ENCODE results near the gene ADARB2.

Gene ADARB2

GRCh38 chr10:1672001-1672781 is 65.1 kb downstream of the ADARB2 start:
- Histone ChIP-seq H3K9me3 (no peaks in the 10 kb centered on the region), H3K27ac (no peak overlapping the region)

GRCh38 chr10:1671366-1672000 is 65.8 kb downstream of the ADARB2 start:
- no peaks in the 10 kb centered on the region for H3K27me3 ChIP-seq
- H3K36me3 ChIP-seq = no peaks in the 10 kb centered on the region
- TF ChIP-seq CTCF (IDR thresholded peaks at IDR 0.05) = no peak
- H3K4me3 ChIP-seq (ENCODE audit: low read depth in 1 of 2, low read length in 1 of 2) = no peak overlapping the region
- no peaks in the 10 kb centered on the region for H3K9me3 ChIP-seq
- no peaks in the 10 kb centered on the region for H3K4me1 ChIP-seq (ENCODE audit: control insufficient read depth in 1 of 2, insufficient read depth in 1 of 2, low read depth in 1 of 2, low read length in 1 of 2)
- H3K27ac ChIP-seq = no peak overlapping the region

More at GRCh38 chr10:1672001-1672781, 65.1 kb downstream of the ADARB2 start:
- Histone ChIP-seq H3K36me3 (no peaks in the 10 kb centered on the region), H3K4me3 (ENCODE audit: low read depth in 1 of 2, low read length in 1 of 2) (no peak overlapping the region), H3K4me1 (ENCODE audit: control insufficient read depth in 1 of 2, insufficient read depth in 1 of 2, low read depth in 1 of 2, low read length in 1 of 2) (no peaks in the 10 kb centered on the region), H3K27me3 (no peaks in the 10 kb centered on the region)
- no peak for TF ChIP-seq CTCF (IDR thresholded peaks at IDR 0.05)

GRCh38 chr10:1670541-1671365 is 66.6 kb downstream of the ADARB2 start:
- Histone ChIP-seq H3K36me3 (no peaks in the 10 kb centered on the region), H3K4me3 (ENCODE audit: low read depth in 1 of 2, low read length in 1 of 2) (no peak overlapping the region), H3K4me1 (ENCODE audit: control insufficient read depth in 1 of 2, insufficient read depth in 1 of 2, low read depth in 1 of 2, low read length in 1 of 2) (no peaks in the 10 kb centered on the region), H3K27ac (no peak overlapping the region), H3K9me3 (no peaks in the 10 kb centered on the region), H3K27me3 (no peaks in the 10 kb centered on the region)
- no peak for TF ChIP-seq CTCF (IDR thresholded peaks at IDR 0.05)

GRCh38 chr10:1669433-1669832 is 67.9 kb downstream of the ADARB2 start:
- no peaks in the 10 kb centered on the region for H3K27me3 ChIP-seq
- no peak for TF ChIP-seq CTCF (IDR thresholded peaks at IDR 0.05)
- H3K4me1 ChIP-seq (ENCODE audit: control insufficient read depth in 1 of 2, insufficient read depth in 1 of 2, low read depth in 1 of 2, low read length in 1 of 2) = no peaks in the 10 kb centered on the region
- no peaks in the 10 kb centered on the region for H3K9me3 ChIP-seq
- H3K4me3 ChIP-seq (ENCODE audit: low read depth in 1 of 2, low read length in 1 of 2) = no peak overlapping the region
- H3K27ac ChIP-seq = no peak overlapping the region
- H3K36me3 ChIP-seq = no peaks in the 10 kb centered on the region

GRCh38 chr10:1668399-1668798 is 68.9 kb downstream of the ADARB2 start:
- H3K4me3 ChIP-seq (ENCODE audit: low read depth in 1 of 2, low read length in 1 of 2) = no peak overlapping the region
- no peaks in the 10 kb centered on the region for H3K36me3 ChIP-seq
- H3K9me3 ChIP-seq = no peaks in the 10 kb centered on the region
- no peak for TF ChIP-seq CTCF (IDR thresholded peaks at IDR 0.05)
- no peaks in the 10 kb centered on the region for H3K27me3 ChIP-seq
- H3K27ac ChIP-seq = no peak overlapping the region
- no peaks in the 10 kb centered on the region for H3K4me1 ChIP-seq (ENCODE audit: control insufficient read depth in 1 of 2, insufficient read depth in 1 of 2, low read depth in 1 of 2, low read length in 1 of 2)
